Cardiac muscle cell (in vitro differentiated cells and primary cell): ENCODE measurements around the gene HYKK. TPM values are rescaled to one million over a fixed set of nuclear protein-coding genes. Genes with fewer than 3 reads are reported as not detected.

Source experiments
- DNase-seq, 2 donors: peaks; one replicate each; pipeline versions ENCODE4 v3.0.0 to v3.0.0-alpha.2; 2010 to 2017; ENCODE audit warnings: low read depth in 1 of 2, low spot score in 1 of 2
- H3K27ac ChIP-seq: fragments of 200-600 bp; sonication (generic); 2 replicates; pipeline ENCODE4 v1.5.1; 2016
- H3K27me3 ChIP-seq: fragments of 200-600 bp; sonication (generic); 2 replicates; pipeline ENCODE4 v1.6.0; 2016; ENCODE audit warnings: control low read depth
- H3K36me3 ChIP-seq: fragments of 200-600 bp; sonication (generic); 2 replicates; pipeline ENCODE4 v1.5.1; 2016; ENCODE audit warnings: control low read depth
- H3K4me1 ChIP-seq: fragments of 200-600 bp; sonication (generic); 2 replicates; pipeline ENCODE4 v1.8.1; 2017; ENCODE audit warnings: low read depth, mild to moderate bottlenecking, mixed run types
- H3K4me3 ChIP-seq: fragments of 200-600 bp; sonication (generic); 2 replicates; pipeline ENCODE4 v1.5.1; 2016; ENCODE audit warnings: mild to moderate bottlenecking
- H3K9me3 ChIP-seq: fragments of 200-600 bp; sonication (generic); 2 replicates; pipeline ENCODE4 v1.5.1; 2017; ENCODE audit warnings: low read depth, mild to moderate bottlenecking, control low read depth
- CTCF ChIP-seq: IDR thresholded peaks from 2 replicates; pipeline ENCODE4 v1.5.1; 2012; ENCODE audit warnings: low read depth, mild to moderate bottlenecking, low read length
- polyA plus RNA-seq: library from polyadenylated mRNA; unstranded; fragments of >200 nt; fragmentation: Nextera tagmentation; extraction: Ambion mirVana; gene quantifications from 2 replicates; pipeline ENCODE4 v1.2.1, GENCODE V29; 2016
- total RNA-seq: library from RNA; depleted of rRNA; stranded (reverse); fragments of >200 nt; gene quantifications from 2 replicates; pipeline ENCODE4 v1.2.3, GENCODE V29; 2016

Gene HYKK
- total and polyA plus RNA-seq, 2 experiments from 2014 or later = 6.4 to 9.2 TPM

GRCh38 chr15:78573416-78573815 is 66.0 kb downstream of the HYKK start:
- peaks cover 12% of the 10 kb centered on the region for H3K4me1 ChIP-seq
- DNase-seq = no peak
- no peaks in the 10 kb centered on the region for H3K9me3 ChIP-seq
- H3K36me3 ChIP-seq = no peaks in the 10 kb centered on the region
- H3K27ac ChIP-seq = no peak overlapping the region
- no peak overlapping the region for H3K4me3 ChIP-seq
- TF ChIP-seq CTCF = no peak
- H3K27me3 ChIP-seq = no peaks in the 10 kb centered on the region

- no peaks in the 10 kb centered on the region for H3K36me3 ChIP-seq
- H3K4me1 ChIP-seq = peaks cover 12% of the 10 kb centered on the region
- no peak for DNase-seq
- H3K9me3 ChIP-seq = no peaks in the 10 kb centered on the region
- TF ChIP-seq CTCF = no peak
- no peak overlapping the region for H3K4me3 ChIP-seq
- H3K27me3 ChIP-seq = no peaks in the 10 kb centered on the region
- no peak overlapping the region for H3K27ac ChIP-seq
Measured at GRCh38 chr15:78574944-78575343, 67.6 kb downstream of the HYKK start.

Other genes starting within 250 kb of the HYKK start
- 1.4 and 3.2 TPM in 2 replicates for gene DNAJA4, start 243.0 kb upstream of the HYKK start, total RNA-seq
- 3.4 and 4.9 TPM in 2 replicates for gene DNAJA4, start 243.0 kb upstream of the HYKK start, polyA plus RNA-seq
- gene SKIC8, start 208.0 kb upstream of the HYKK start, total RNA-seq = 61.5 and 71.9 TPM in 2 replicates
- gene SKIC8, start 208.0 kb upstream of the HYKK start, polyA plus RNA-seq = 80.8 and 113 TPM in 2 replicates
- 12.8 and 28.2 TPM in 2 replicates for gene CRABP1, start 167.2 kb upstream of the HYKK start, total RNA-seq
- gene CRABP1, start 167.2 kb upstream of the HYKK start, polyA plus RNA-seq = 8.7 and 22.9 TPM in 2 replicates
- gene IREB2, start 69.4 kb upstream of the HYKK start, total RNA-seq = 21.6 and 34.2 TPM in 2 replicates
- gene IREB2, start 69.4 kb upstream of the HYKK start, polyA plus RNA-seq = 23.4 and 30.4 TPM in 2 replicates
- 93.7 and 119 TPM in 2 replicates for gene PSMA4, start 32.9 kb downstream of the HYKK start, total RNA-seq
- gene PSMA4, start 32.9 kb downstream of the HYKK start, polyA plus RNA-seq = 260 and 264 TPM in 2 replicates
- 2.3 and 4.0 TPM in 2 replicates for gene CHRNA5, start 57.9 kb downstream of the HYKK start, total RNA-seq
- gene CHRNA5, start 57.9 kb downstream of the HYKK start, polyA plus RNA-seq = 12.5 and 12.7 TPM in 2 replicates
- 2.9 and 6.9 TPM in 2 replicates for gene CHRNA3, start 113.4 kb downstream of the HYKK start, total RNA-seq
- 1.7 and 2.8 TPM in 2 replicates for gene CHRNA3, start 113.4 kb downstream of the HYKK start, polyA plus RNA-seq
- 0.14 and 0.57 TPM in 2 replicates for gene CHRNB4, start 133.6 kb downstream of the HYKK start, total RNA-seq
- gene CHRNB4, start 133.6 kb downstream of the HYKK start, polyA plus RNA-seq = 0.67 TPM in 1 of 2 replicates, not detected in the other